Measurements from ENCODE around the gene ZNF280D.

- no peak for TF ChIP-seq CTCF (IDR thresholded peaks at IDR 0.05)
- TF ChIP-seq POLR2A (IDR thresholded peaks at IDR 0.05): no peak
Observed at GRCh38 chr15:56674857-56675256, 58.5 kb downstream of the ZNF280D start.
